Measurements from ENCODE around the gene NRSN2.
"Not testable (repeated sequence)": the region's sequence is repeated elsewhere in the genome, so short reads cannot be mapped to it uniquely, and the experiment has no call there.

The NRSN2 gene

DNA sequence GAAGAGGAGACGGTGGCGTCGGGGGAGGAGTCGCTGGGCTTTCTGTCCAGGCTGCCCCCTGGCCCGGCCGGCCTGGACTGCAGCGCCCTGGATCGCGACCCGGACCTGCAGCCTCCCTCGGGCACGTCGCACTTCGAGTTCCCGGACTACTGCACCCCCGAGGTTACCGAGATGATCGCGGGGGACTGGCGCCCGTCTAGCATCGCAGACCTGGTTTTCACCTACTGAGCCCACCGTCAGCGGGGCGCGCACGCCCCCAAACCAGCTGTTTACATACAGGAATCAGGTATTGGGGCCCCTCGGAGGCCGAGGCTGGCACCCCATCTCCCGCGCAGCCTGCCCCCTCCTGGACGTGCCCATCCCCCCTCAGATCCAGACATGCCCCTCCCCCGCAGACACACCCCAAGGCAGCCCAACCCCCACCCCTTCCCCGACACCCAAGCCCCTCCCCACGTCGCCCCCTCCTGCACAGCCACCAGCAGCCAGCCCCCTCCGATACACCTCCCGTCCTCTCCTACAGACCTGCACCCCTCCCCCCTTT, 20.2 kb upstream of the NRSN2 start:
- H3K27ac ChIP-seq (ENCODE audit: low read length) = peak overlapping the region; percentile 30

GRCh38 chr20:327186-328026, 19.5 kb upstream of the NRSN2 start:
- Histone ChIP-seq H3K27me3 (ENCODE audit: control insufficient read depth, insufficient read depth, low read length) (no peaks in the 10 kb centered on the region), H3K9ac (ENCODE audit: low read length) (peak overlapping the region; percentile 62), H3K4me1 (ENCODE audit: control insufficient read depth, low read depth, low read length) (peaks cover 32% of the 10 kb centered on the region), H3K36me3 (ENCODE audit: control insufficient read depth, low read depth, low read length) (no peaks in the 10 kb centered on the region), H3K4me3 (ENCODE audit: low read length) (peak overlapping the region; percentile 92), H3K9me3 (ENCODE audit: control insufficient read depth, low read depth, low read length) (no peaks in the 10 kb centered on the region), H3K27ac (ENCODE audit: low read length) (no peak overlapping the region)

More for the DNA sequence above, 20.2 kb upstream of the NRSN2 start:
- H3K4me1 ChIP-seq (ENCODE audit: control insufficient read depth, low read depth, low read length) = peaks cover 36% of the 10 kb centered on the region
- no peaks in the 10 kb centered on the region for H3K27me3 ChIP-seq (ENCODE audit: control insufficient read depth, insufficient read depth, low read length)
- no peaks in the 10 kb centered on the region for H3K36me3 ChIP-seq (ENCODE audit: control insufficient read depth, low read depth, low read length)
- peak overlapping the region; percentile 85 for H3K9ac ChIP-seq (ENCODE audit: low read length)
- H3K9me3 ChIP-seq (ENCODE audit: control insufficient read depth, low read depth, low read length) = no peaks in the 10 kb centered on the region
- peak overlapping the region; percentile 92 for H3K4me3 ChIP-seq (ENCODE audit: low read length)

- peaks cover 25% of the 10 kb centered on the region for H3K4me1 ChIP-seq (ENCODE audit: control insufficient read depth, low read depth, low read length)
- no peaks in the 10 kb centered on the region for H3K9me3 ChIP-seq (ENCODE audit: control insufficient read depth, low read depth, low read length)
- peak overlapping the region; percentile 92 for H3K4me3 ChIP-seq (ENCODE audit: low read length)
- H3K27me3 ChIP-seq (ENCODE audit: control insufficient read depth, insufficient read depth, low read length) = no peaks in the 10 kb centered on the region
- no peaks in the 10 kb centered on the region for H3K36me3 ChIP-seq (ENCODE audit: control insufficient read depth, low read depth, low read length)
- peak overlapping the region; percentile 62 for H3K9ac ChIP-seq (ENCODE audit: low read length)
- H3K27ac ChIP-seq (ENCODE audit: low read length) = no peak overlapping the region
Observed at GRCh38 chr20:328027-328974, 18.6 kb upstream of the NRSN2 start.

- peaks cover 23% of the 10 kb centered on the region for H3K4me1 ChIP-seq (ENCODE audit: control insufficient read depth, low read depth, low read length)
- H3K27ac ChIP-seq (ENCODE audit: low read length) = no peak overlapping the region
- H3K9me3 ChIP-seq (ENCODE audit: control insufficient read depth, low read depth, low read length) = no peaks in the 10 kb centered on the region
- peak overlapping the region; percentile 19 for H3K4me3 ChIP-seq (ENCODE audit: low read length)
- no peaks in the 10 kb centered on the region for H3K36me3 ChIP-seq (ENCODE audit: control insufficient read depth, low read depth, low read length)
- H3K9ac ChIP-seq (ENCODE audit: low read length) = no peak overlapping the region
- no peaks in the 10 kb centered on the region for H3K27me3 ChIP-seq (ENCODE audit: control insufficient read depth, insufficient read depth, low read length)
Observed at GRCh38 chr20:328975-329695, 17.8 kb upstream of the NRSN2 start.

DNA sequence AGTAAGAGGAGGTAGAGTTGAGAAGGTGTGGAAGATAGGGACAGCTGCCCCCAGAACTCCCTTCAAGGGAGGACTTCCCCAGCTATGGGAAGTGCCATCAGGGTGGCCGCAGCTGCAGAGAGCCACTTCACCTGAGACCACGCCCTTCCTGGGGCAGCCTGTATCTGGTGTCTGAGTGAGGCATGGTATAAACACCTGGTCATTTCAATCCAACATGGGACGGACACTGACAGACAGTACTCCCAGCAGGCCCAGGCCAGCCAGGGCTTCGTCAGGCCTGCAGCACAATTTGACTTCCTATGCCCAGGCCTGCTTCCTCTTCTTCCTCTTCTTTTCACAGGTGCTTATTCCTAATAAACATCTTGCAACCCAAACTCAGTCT, 17.1 kb upstream of the NRSN2 start:
- H3K4me3 ChIP-seq (ENCODE audit: low read length) = peak overlapping the region; percentile 0
- no peaks in the 10 kb centered on the region for H3K9me3 ChIP-seq (ENCODE audit: control insufficient read depth, low read depth, low read length)
- H3K9ac ChIP-seq (ENCODE audit: low read length) = no peak overlapping the region
- no peaks in the 10 kb centered on the region for H3K27me3 ChIP-seq (ENCODE audit: control insufficient read depth, insufficient read depth, low read length)
- H3K36me3 ChIP-seq (ENCODE audit: control insufficient read depth, low read depth, low read length) = no peaks in the 10 kb centered on the region
- peaks cover 23% of the 10 kb centered on the region for H3K4me1 ChIP-seq (ENCODE audit: control insufficient read depth, low read depth, low read length)
- H3K27ac ChIP-seq (ENCODE audit: low read length) = no peak overlapping the region

DNA sequence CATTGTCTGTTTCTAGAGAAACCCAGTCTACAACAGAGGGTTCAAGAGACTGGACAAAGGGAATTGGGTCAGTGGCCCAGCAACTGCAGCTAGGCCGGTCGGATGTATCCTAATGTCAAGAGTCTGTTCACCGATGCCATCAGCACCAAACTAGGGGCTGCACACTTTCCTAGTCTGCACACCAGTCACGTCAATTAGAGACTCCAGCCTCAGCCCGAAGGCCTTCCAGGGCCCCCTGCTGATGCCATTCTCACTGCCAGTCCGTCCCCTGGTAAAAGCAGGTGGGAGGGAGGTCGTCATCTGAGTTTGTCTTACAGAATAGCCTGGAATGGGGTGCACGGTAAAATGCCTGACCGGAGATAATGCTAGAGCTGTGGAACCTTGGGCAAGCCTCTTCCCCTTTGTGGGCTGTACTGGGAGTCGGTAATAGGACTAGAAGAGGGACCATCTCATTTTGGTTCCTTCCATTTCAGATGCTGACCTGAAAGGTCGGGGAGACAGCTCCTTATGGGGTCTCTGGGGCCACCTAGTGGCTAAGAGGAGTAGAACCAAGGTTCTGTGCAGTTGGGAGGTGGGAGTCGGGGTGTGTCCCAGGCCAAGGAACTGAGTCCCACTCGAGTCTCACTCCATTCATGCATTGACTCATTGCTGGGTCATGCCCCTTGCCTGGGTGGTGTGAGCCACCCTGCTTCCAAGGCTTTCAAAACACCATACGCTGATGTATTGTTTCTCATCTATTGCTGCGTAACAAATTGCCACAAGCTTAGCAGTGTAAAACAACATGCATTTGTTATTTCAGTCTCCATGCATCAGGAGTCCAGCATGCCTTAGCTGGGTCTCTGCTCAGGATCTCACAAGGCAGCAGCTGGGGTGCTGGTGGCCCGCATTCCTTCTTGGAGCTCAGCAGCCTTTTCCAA, 16.4 kb upstream of the NRSN2 start:
- Histone ChIP-seq H3K36me3 (ENCODE audit: control insufficient read depth, low read depth, low read length) (no peaks in the 10 kb centered on the region), H3K27me3 (ENCODE audit: control insufficient read depth, insufficient read depth, low read length) (no peaks in the 10 kb centered on the region), H3K4me1 (ENCODE audit: control insufficient read depth, low read depth, low read length) (peaks cover 23% of the 10 kb centered on the region), H3K9me3 (ENCODE audit: control insufficient read depth, low read depth, low read length) (no peaks in the 10 kb centered on the region), H3K9ac (ENCODE audit: low read length) (no peak overlapping the region), H3K27ac (ENCODE audit: low read length) (no peak overlapping the region), H3K4me3 (ENCODE audit: low read length) (peak overlapping the region; percentile 0)

DNA sequence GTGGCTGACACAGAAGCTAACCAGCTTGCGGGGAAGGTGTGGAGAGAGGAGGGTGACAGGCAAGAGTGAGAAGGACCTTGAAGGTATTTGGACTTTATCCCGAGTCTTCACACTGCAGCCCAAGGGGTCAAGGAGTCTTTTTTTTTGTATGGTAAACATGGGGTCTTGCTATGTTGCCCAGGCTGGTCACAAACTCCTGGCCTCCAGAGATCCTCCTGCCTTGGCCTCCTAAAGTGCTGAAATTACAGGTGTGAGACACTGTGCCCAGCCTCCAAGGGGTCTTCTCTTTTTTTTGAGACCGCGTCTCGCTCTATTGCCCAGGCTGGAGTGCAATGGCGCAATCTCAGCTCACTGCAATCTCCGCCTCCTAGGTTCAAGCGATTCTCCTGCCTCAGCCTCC, 12.3 kb upstream of the NRSN2 start:
- Histone ChIP-seq H3K4me3 (ENCODE audit: low read length) (no peak overlapping the region), H3K27me3 (ENCODE audit: control insufficient read depth, insufficient read depth, low read length) (no peaks in the 10 kb centered on the region), H3K4me1 (ENCODE audit: control insufficient read depth, low read depth, low read length) (peaks cover 9% of the 10 kb centered on the region), H3K9me3 (ENCODE audit: control insufficient read depth, low read depth, low read length) (no peaks in the 10 kb centered on the region), H3K36me3 (ENCODE audit: control insufficient read depth, low read depth, low read length) (no peaks in the 10 kb centered on the region), H3K27ac (ENCODE audit: low read length) (no peak overlapping the region), H3K9ac (ENCODE audit: low read length) (no peak overlapping the region)

- not testable (repeated sequence) for H3K9me3 ChIP-seq (ENCODE audit: control insufficient read depth, low read depth, low read length); H3K27me3 ChIP-seq (ENCODE audit: control insufficient read depth, insufficient read depth, low read length); H3K36me3 ChIP-seq (ENCODE audit: control insufficient read depth, low read depth, low read length); H3K27ac ChIP-seq (ENCODE audit: low read length); H3K4me1 ChIP-seq (ENCODE audit: control insufficient read depth, low read depth, low read length); H3K9ac ChIP-seq (ENCODE audit: low read length); H3K4me3 ChIP-seq (ENCODE audit: low read length)
Observed at GRCh38 chr20:336040-336439, 10.9 kb upstream of the NRSN2 start.

- H3K36me3 ChIP-seq (ENCODE audit: control insufficient read depth, low read depth, low read length) = no peaks in the 10 kb centered on the region
- no peak overlapping the region for H3K4me3 ChIP-seq (ENCODE audit: low read length)
- no peaks in the 10 kb centered on the region for H3K4me1 ChIP-seq (ENCODE audit: control insufficient read depth, low read depth, low read length)
- no peaks in the 10 kb centered on the region for H3K27me3 ChIP-seq (ENCODE audit: control insufficient read depth, insufficient read depth, low read length)
- H3K9ac ChIP-seq (ENCODE audit: low read length) = no peak overlapping the region
- no peak overlapping the region for H3K27ac ChIP-seq (ENCODE audit: low read length)
- H3K9me3 ChIP-seq (ENCODE audit: control insufficient read depth, low read depth, low read length) = no peaks in the 10 kb centered on the region
Observed at GRCh38 chr20:341682-342081, 5.2 kb upstream of the NRSN2 start.

- no peak overlapping the region for H3K9ac ChIP-seq (ENCODE audit: low read length)
- H3K4me1 ChIP-seq (ENCODE audit: control insufficient read depth, low read depth, low read length) = no peaks in the 10 kb centered on the region
- H3K36me3 ChIP-seq (ENCODE audit: control insufficient read depth, low read depth, low read length) = no peaks in the 10 kb centered on the region
- H3K9me3 ChIP-seq (ENCODE audit: control insufficient read depth, low read depth, low read length) = no peaks in the 10 kb centered on the region
- no peak overlapping the region for H3K27ac ChIP-seq (ENCODE audit: low read length)
- H3K4me3 ChIP-seq (ENCODE audit: low read length) = no peak overlapping the region
- H3K27me3 ChIP-seq (ENCODE audit: control insufficient read depth, insufficient read depth, low read length) = no peaks in the 10 kb centered on the region
Observed at GRCh38 chr20:343107-343506, 3.8 kb upstream of the NRSN2 start.

Measured in iPS-18a (cell line).